ENCODE measurements around the gene SEPTIN8.

SEPTIN8 gene

GRCh38 chr5:132799392-132799791 lies 22.4 kb upstream of the SEPTIN8 start:
- no peak for DNase-seq (ENCODE audit: low spot score)
- TF ChIP-seq CTCF (IDR thresholded peaks at IDR 0.05; ENCODE audit: extremely low read depth, missing control alignments), result no peak

GRCh38 chr5:132797651-132798050 lies 20.6 kb upstream of the SEPTIN8 start:
- DNase-seq (ENCODE audit: low spot score), result no peak
- TF ChIP-seq CTCF (IDR thresholded peaks at IDR 0.05; ENCODE audit: extremely low read depth, missing control alignments), result no peak

- no peak for TF ChIP-seq CTCF (IDR thresholded peaks at IDR 0.05; ENCODE audit: extremely low read depth, missing control alignments)
These were observed 14.0 kb upstream of the SEPTIN8 start for GRCh38 chr5:132791026-132791425.

GRCh38 chr5:132790201-132790865 lies 13.3 kb upstream of the SEPTIN8 start:
- no peak for DNase-seq (ENCODE audit: low spot score)
- no peak for TF ChIP-seq CTCF (IDR thresholded peaks at IDR 0.05; ENCODE audit: extremely low read depth, missing control alignments)

More at GRCh38 chr5:132791026-132791425, 14.0 kb upstream of the SEPTIN8 start:
- no peak for DNase-seq (ENCODE audit: low spot score)

GRCh38 chr5:132788990-132789886 lies 12.2 kb upstream of the SEPTIN8 start:
- no peak for DNase-seq (ENCODE audit: low spot score)
- TF ChIP-seq CTCF (IDR thresholded peaks at IDR 0.05; ENCODE audit: extremely low read depth, missing control alignments), result no peak

- no peak for TF ChIP-seq CTCF (IDR thresholded peaks at IDR 0.05; ENCODE audit: extremely low read depth, missing control alignments)
- no peak for DNase-seq (ENCODE audit: low spot score)
These were observed 11.5 kb upstream of the SEPTIN8 start for GRCh38 chr5:132788508-132788907.

GRCh38 chr5:132787076-132787475 lies 10.0 kb upstream of the SEPTIN8 start:
- no peak for TF ChIP-seq CTCF (IDR thresholded peaks at IDR 0.05; ENCODE audit: extremely low read depth, missing control alignments)
- no peak for DNase-seq (ENCODE audit: low spot score)

Measured in GM20000 (cell line).